Measurements from ENCODE around the gene ZNF184. TPM values are rescaled to one million over a fixed set of nuclear protein-coding genes. Genes with fewer than 3 reads are reported as not detected.

Gene ZNF184
- total RNA-seq, 1 experiment from 2014 or later = 9.4 TPM

- ChIA-PET RAD21 (ENCODE audit: low non-redundant PET in 1 of 2, low total read pairs in 2 of 2, uncharacterized antibody in 2 of 2, unreplicated experiment in 2 of 2) (no interaction called here), CTCF (no interaction called here)
Observed at GRCh38 chr6:27442932-27443331, 30.0 kb downstream of the ZNF184 start.

More at GRCh38 chr6:27442932-27443331, 30.0 kb downstream of the ZNF184 start:
- intact Hi-C loops (cut with micrococcal nuclease) = loop anchor here (5.0 kb wide), 1 partner anchor 86 kb away; no protein-coding TSS in a partner anchor
- Histone ChIP-seq H3K4me3 (replicated peaks in 1 of 2; ENCODE audit: low read depth in 1 of 2, low read length in 2 of 2) (no peak overlapping the region), H3K9me2 (ENCODE audit: insufficient read depth) (no peaks in the 10 kb centered on the region), H2AFZ (ENCODE audit: low read depth, low read length, poor library complexity, severe bottlenecking) (no peak overlapping the region), H3K36me3 (ENCODE audit: control insufficient read depth in 1 of 2, insufficient read depth in 2 of 2, low read length in 2 of 2) (no peaks in the 10 kb centered on the region), H3K27ac (ENCODE audit: low read depth, low read length) (no peak overlapping the region), H3K4me2 (ENCODE audit: low read length) (no peak overlapping the region), H3K9ac (ENCODE audit: low read length) (no peak overlapping the region), H3K79me2 (ENCODE audit: insufficient read depth, low read length) (no peaks in the 10 kb centered on the region), H4K20me1 (ENCODE audit: insufficient read depth) (no peaks in the 10 kb centered on the region), H3K9me3 (ENCODE audit: control insufficient read depth in 1 of 2, insufficient read depth in 1 of 2, low read depth in 1 of 2, low read length in 2 of 2) (peaks cover 3% of the 10 kb centered on the region in 2 experiments; a peak in 2 of 4 replicates), H3K27me3 (ENCODE audit: insufficient read depth, low read length) (no peaks in the 10 kb centered on the region), H3K4me1 (ENCODE audit: control insufficient read depth in 1 of 2, insufficient read depth in 2 of 2, low read length in 2 of 2) (no peaks in the 10 kb centered on the region)
- BruUV-seq (replicated peaks) = no TSS peak
- no peak for TF ChIP-seq ZBTB33 (IDR thresholded peaks at IDR 0.05; ENCODE audit: extremely low read depth, insufficient replicate concordance, low read length)
- TF ChIP-seq EZH2phosphoT487 (IDR thresholded peaks at IDR 0.05; ENCODE audit: borderline replicate concordance) = no peak
- no peak for TF ChIP-seq POLR2A (IDR thresholded peaks at IDR 0.05; ENCODE audit: borderline replicate concordance, extremely low read depth, insufficient read depth, insufficient read length)
- no peak for TF ChIP-seq SP1 (IDR thresholded peaks at IDR 0.05; ENCODE audit: low read depth)
- TF ChIP-seq SIN3A (IDR thresholded peaks at IDR 0.05; ENCODE audit: low read depth) = no peak
- no peak for TF ChIP-seq ELF1 (IDR thresholded peaks at IDR 0.05; ENCODE audit: borderline replicate concordance, low read depth)
- TF ChIP-seq RAD21 (IDR thresholded peaks at IDR 0.05; ENCODE audit: low read depth) = no peak
- TF ChIP-seq CTCF (IDR thresholded peaks at IDR 0.05 in 2 of 3, conservative IDR thresholded peaks at IDR 0.05 in 1 of 3; ENCODE audit: borderline replicate concordance in 1 of 3, insufficient read depth in 1 of 3, low read depth in 2 of 3, low read length in 2 of 3) = no peak
- TF ChIP-seq SRF (IDR thresholded peaks at IDR 0.05; ENCODE audit: low read depth) = no peak
- TF ChIP-seq ATF3 (IDR thresholded peaks at IDR 0.05) = no peak
- no peak for TF ChIP-seq EGR1 (IDR thresholded peaks at IDR 0.05; ENCODE audit: low read depth)
- TF ChIP-seq MAX (IDR thresholded peaks at IDR 0.05) = no peak
- no peak for TF ChIP-seq YY1 (IDR thresholded peaks at IDR 0.05; ENCODE audit: extremely low read depth, insufficient replicate concordance, low read depth, low read length)
- TF ChIP-seq ZFX (IDR thresholded peaks at IDR 0.05) = no peak
- TF ChIP-seq REST (IDR thresholded peaks at IDR 0.05; ENCODE audit: low read depth) = no peak
- TF ChIP-seq ZNF274 (IDR thresholded peaks at IDR 0.05; ENCODE audit: low read depth, low read length) = no peak
- TF ChIP-seq EZH2 (IDR thresholded peaks at IDR 0.05) = no peak
- TF ChIP-seq CBX3 (IDR thresholded peaks at IDR 0.05; ENCODE audit: low read depth) = no peak
- no peak for DNase-seq (ENCODE audit: low read depth, low spot score)
- no peak for ATAC-seq
- POLR2A ChIA-PET = no interaction called here

Measured in HCT116 (cell line).